AG09309 (cell line): ENCODE measurements around the gene ZNF433.
"Not testable (repeated sequence)": the region's sequence is repeated elsewhere in the genome, so short reads cannot be mapped to it uniquely, and the experiment has no call there.

Source experiments
- DNase-seq: peaks from one replicate; pipeline ENCODE4 v3.0.0-alpha.2; 2010; ENCODE audit warnings: low read depth
- H3K4me3 ChIP-seq: 2 replicates; pipeline ENCODE4 v1.5.1; 2011; ENCODE audit warnings: mild to moderate bottlenecking, low read depth, low read length, moderate library complexity; ENCODE audit not compliant: control insufficient read depth
- CTCF ChIP-seq: IDR thresholded peaks from 2 replicates; pipeline ENCODE4 v1.5.1; 2011; ENCODE audit warnings: mild to moderate bottlenecking, low read depth, low read length, inconsistent platforms; ENCODE audit not compliant: insufficient read depth, control insufficient read depth; ENCODE audit errors: missing control alignments

Gene ZNF433

GRCh38 chr19:12034198-12034597 is 1.3 kb downstream of the ZNF433 start:
- no peak for DNase-seq
- TF ChIP-seq CTCF, result no peak
- H3K4me3 ChIP-seq, result peak overlapping the region; percentile 64; the same call in 1 of the 2 replicates

GRCh38 chr19:12015753-12016116 is 19.7 kb downstream of the ZNF433 start:
- TF ChIP-seq CTCF, result no peak
- H3K4me3 ChIP-seq, result no peak overlapping the region
- no peak for DNase-seq

- DNase-seq, result no peak
- no peak overlapping the region for H3K4me3 ChIP-seq
- no peak for TF ChIP-seq CTCF
Observed at GRCh38 chr19:12015015-12015752, 20.3 kb downstream of the ZNF433 start.

- H3K4me3 ChIP-seq, result no peak overlapping the region
- TF ChIP-seq CTCF, result no peak
- no peak for DNase-seq
Observed at GRCh38 chr19:12000152-12000981, 35.1 kb downstream of the ZNF433 start.

GRCh38 chr19:11995174-11995573 is 40.3 kb downstream of the ZNF433 start:
- H3K4me3 ChIP-seq, result no peak overlapping the region
- TF ChIP-seq CTCF, result no peak
- no peak for DNase-seq

- not testable (repeated sequence) for DNase-seq, H3K4me3 ChIP-seq
Observed at GRCh38 chr19:11991921-11992320, 43.6 kb downstream of the ZNF433 start.

GRCh38 chr19:11989112-11989456 is 46.4 kb downstream of the ZNF433 start:
- no peak for TF ChIP-seq CTCF
- H3K4me3 ChIP-seq, result no peak overlapping the region; the same call in 1 of the 2 replicates
- no peak for DNase-seq
